ENCODE measurements around the gene ADD1. TPM values are rescaled to one million over a fixed set of nuclear protein-coding genes. Genes with fewer than 3 reads are reported as not detected.

ADD1 gene
- total RNA-seq, 6 experiments from 2014 or later: 94.4 to 120 (median 103) TPM

DNA sequence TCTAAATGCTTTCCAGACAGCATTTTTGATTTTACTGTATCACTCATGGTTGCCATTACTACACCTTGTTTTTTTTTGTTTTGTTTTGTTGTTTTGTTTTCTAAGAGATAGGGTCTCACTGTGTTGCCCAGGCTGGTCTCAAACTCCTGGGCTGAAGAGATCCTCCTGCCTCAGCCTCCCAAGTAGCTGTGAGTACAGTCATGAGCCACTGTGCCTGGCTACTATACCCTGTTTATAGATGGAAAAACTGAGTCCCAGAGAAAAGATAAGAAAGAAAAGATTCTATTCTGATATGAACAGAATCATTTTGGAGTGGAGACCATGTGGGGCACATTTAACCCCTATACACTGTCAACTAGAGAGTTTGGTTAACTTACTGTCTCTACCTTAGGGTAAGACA, 20.0 kb downstream of the ADD1 start:
- Histone ChIP-seq H3K27me3 (no peaks in the 10 kb centered on the region), H3K36me3 (no peaks in the 10 kb centered on the region), H3K4me1 (peaks cover 0 to 75% (median 31%) of the 10 kb centered on the region in 4 donors), H3K9me3 (no peaks in the 10 kb centered on the region), H3K27ac (no peak overlapping the region), H3K4me3 (no peak overlapping the region)
- TF ChIP-seq POLR2A (IDR thresholded peaks at IDR 0.05): no peak
- no peak for TF ChIP-seq CTCF (IDR thresholded peaks at IDR 0.05)
- no peak for ATAC-seq
- intact Hi-C loops (cut with DNase I): no loop called here
- DNase-seq: no peak

DNA sequence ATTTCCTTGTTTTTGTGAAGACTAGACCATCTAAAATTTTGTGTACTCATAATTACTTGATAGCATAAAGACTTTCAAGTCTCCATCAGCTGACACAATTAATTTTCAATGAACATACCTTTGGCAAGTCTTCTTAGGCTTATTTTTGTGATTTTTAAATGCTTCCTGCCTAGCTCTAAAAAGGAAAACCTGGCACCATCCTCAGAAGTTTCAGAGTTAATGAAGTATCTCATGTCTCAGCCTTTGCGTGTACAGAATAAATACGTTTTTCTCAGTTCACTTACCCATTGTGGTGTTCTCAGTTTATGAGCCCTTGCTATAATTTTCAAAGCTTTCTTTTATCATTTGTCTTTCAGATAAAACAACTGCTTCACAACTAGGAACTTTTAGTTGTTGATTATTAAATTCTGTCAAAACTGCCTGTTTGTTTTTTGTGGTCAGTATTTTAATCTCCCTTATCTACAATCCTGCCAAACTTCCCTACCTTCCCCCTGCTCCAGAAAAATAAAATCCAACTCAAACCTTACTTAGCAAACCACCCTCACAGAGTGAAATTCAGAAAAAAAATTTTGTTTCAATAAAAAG, 21.6 kb downstream of the ADD1 start:
- ATAC-seq (no peak), DNase-seq (no peak)
- H3K36me3 ChIP-seq: no peaks in the 10 kb centered on the region
- H3K27me3 ChIP-seq: no peaks in the 10 kb centered on the region
- no peaks in the 10 kb centered on the region for H3K9me3 ChIP-seq
- peak overlapping the region in 2 of 3 donors; percentile 49 to 94 for H3K27ac ChIP-seq
- H3K4me1 ChIP-seq: peaks cover 0 to 73% (median 29%) of the 10 kb centered on the region in 4 donors
- TF ChIP-seq POLR2A (IDR thresholded peaks at IDR 0.05): no peak
- TF ChIP-seq CTCF (IDR thresholded peaks at IDR 0.05): no peak
- H3K4me3 ChIP-seq: no peak overlapping the region
- intact Hi-C loops (cut with DNase I): no loop called here
- WGBS (ENCODE audit: insufficient coverage, low coverage, low lambda C conversion rate, missing lambda C conversion rate): 14% methylated on average over 2 of the region's 2 CpGs

DNA sequence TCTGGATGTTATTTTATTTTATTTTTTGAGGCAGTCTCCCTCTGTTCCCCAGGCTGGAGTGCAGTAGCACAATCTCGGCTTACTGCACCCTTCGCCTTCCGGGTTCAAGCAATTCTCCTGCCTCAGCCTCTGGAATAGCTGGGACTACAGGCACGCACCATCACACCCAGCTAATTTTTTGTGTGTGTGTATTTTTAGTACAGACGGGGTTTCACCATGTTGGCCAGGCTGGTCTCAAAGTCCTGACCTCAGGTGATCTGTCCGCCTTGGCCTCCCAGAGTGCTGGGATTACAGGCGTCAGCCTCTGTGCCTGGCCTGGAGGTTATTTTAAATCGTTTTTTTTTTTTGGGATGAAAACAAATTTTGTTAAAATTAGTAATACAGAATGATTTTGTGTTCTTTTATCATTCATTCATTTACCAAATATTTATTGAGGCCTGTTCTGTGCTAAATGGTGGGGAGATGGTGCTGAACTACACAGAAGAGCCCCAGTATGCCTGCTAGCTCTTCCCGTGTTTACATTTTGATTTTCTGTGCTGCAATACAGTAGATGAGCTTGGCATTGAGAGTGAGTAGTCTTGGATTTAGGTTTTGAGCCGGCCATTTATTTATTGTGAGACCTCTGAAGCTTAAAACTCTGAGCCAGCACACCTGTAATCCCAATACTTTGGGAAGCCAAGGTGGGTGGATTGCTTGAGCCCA, 22.7 kb downstream of the ADD1 start:
- no peaks in the 10 kb centered on the region for H3K9me3 ChIP-seq
- peak overlapping the region; percentile 40 to 94 (median 49) for H3K27ac ChIP-seq
- peaks cover 0 to 73% (median 25%) of the 10 kb centered on the region in 4 donors for H3K4me1 ChIP-seq
- H3K36me3 ChIP-seq: no peaks in the 10 kb centered on the region
- TF ChIP-seq CTCF (IDR thresholded peaks at IDR 0.05): no peak
- no peak for TF ChIP-seq POLR2A (IDR thresholded peaks at IDR 0.05)
- DNase-seq: peak in 2 of 3 donors; percentile 33 to 65
- no peaks in the 10 kb centered on the region for H3K27me3 ChIP-seq
- ATAC-seq: peak; percentile 26 to 50 (median 32)
- H3K4me3 ChIP-seq: no peak overlapping the region
- WGBS (ENCODE audit: insufficient coverage, low coverage, low lambda C conversion rate, missing lambda C conversion rate): 20% methylated on average over 10 of the region's 10 CpGs
- intact Hi-C loops (cut with DNase I): no loop called here

GRCh38 chr4:2866891-2867290, 23.2 kb downstream of the ADD1 start:
- intact Hi-C loops (cut with DNase I): no loop called here
- ATAC-seq (no peak), DNase-seq (no peak)
- H3K9me3 ChIP-seq: no peaks in the 10 kb centered on the region
- TF ChIP-seq CTCF (IDR thresholded peaks at IDR 0.05) (no peak), POLR2A (IDR thresholded peaks at IDR 0.05) (no peak)
- H3K4me1 ChIP-seq: peaks cover 0 to 73% (median 24%) of the 10 kb centered on the region in 4 donors
- H3K4me3 ChIP-seq: no peak overlapping the region
- peak overlapping the region; percentile 2 to 94 (median 49) for H3K27ac ChIP-seq
- WGBS (ENCODE audit: insufficient coverage, low coverage, low lambda C conversion rate, missing lambda C conversion rate): 69% methylated on average over 5 of the region's 5 CpGs
- no peaks in the 10 kb centered on the region for H3K27me3 ChIP-seq
- H3K36me3 ChIP-seq: no peaks in the 10 kb centered on the region

Data from right lobe of liver (tissue), 6 donors.